Measurements from ENCODE around the gene GGA1. TPM values are rescaled to one million over a fixed set of nuclear protein-coding genes. Genes with fewer than 3 reads are reported as not detected.

Gene GGA1
- total and polyA plus RNA-seq, 2 donors (not counting 1 experiment from before 2014, with no cell fraction given), result 18.0 to 27.9 TPM

DNA sequence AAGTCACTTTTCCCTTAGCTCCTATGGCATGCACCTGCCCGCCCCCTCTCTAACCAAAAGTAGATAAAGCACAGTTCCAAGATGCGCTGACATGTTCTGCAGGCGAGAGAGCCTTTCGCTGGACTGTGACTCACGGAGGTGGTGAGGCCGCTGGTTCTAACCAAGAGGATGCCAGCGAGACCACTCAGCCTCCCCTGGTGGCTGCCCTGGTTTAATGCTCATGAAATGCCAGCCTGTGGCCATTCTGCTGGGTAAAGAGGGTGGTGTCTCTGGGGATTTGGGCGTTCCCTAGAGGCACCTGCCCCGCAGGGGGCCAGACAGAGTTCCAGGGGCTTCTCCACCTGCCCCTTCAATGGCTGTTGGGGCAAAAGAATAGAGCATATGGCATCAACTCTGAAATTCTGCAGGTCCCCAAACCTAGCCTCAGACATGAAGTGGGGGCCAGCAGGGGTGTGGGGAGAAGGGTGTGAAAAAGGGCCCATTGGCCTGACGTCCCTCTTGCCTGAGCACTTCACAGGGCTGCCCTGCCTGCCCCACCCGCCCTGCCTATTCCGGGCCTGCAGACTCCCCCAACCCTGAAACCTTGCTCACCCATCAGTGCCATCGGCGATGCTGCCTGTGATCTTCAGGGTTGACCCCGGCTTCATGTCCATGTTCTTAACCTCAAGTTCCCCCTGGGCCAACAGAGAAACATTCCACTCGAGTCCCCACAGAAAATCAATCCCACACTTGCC is 37.2 kb upstream of the GGA1 start:
- TF ChIP-seq, protein P1, sequence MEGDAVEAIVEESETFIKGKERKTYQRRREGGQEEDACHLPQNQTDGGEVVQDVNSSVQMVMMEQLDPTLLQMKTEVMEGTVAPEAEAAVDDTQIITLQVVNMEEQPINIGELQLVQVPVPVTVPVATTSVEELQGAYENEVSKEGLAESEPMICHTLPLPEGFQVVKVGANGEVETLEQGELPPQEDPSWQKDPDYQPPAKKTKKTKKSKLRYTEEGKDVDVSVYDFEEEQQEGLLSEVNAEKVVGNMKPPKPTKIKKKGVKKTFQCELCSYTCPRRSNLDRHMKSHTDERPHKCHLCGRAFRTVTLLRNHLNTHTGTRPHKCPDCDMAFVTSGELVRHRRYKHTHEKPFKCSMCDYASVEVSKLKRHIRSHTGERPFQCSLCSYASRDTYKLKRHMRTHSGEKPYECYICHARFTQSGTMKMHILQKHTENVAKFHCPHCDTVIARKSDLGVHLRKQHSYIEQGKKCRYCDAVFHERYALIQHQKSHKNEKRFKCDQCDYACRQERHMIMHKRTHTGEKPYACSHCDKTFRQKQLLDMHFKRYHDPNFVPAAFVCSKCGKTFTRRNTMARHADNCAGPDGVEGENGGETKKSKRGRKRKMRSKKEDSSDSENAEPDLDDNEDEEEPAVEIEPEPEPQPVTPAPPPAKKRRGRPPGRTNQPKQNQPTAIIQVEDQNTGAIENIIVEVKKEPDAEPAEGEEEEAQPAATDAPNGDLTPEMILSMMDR (conservative IDR thresholded peaks at IDR 0.05 in 1 of 2, IDR thresholded peaks at IDR 0.05 in 1 of 2; ENCODE audit: low read depth in 1 of 2, low read length in 2 of 2), result no peak
- no peak for TF ChIP-seq EZH2 (IDR thresholded peaks at IDR 0.05; ENCODE audit: low read length, missing control alignments)
- Histone ChIP-seq H4K20me1 (ENCODE audit: control insufficient read depth, extremely low read depth, insufficient read depth, low read length) (no peaks in the 10 kb centered on the region), H3K4me1 (ENCODE audit: control insufficient read depth, extremely low read depth, insufficient read depth, low read length) (peaks cover 5% of the 10 kb centered on the region), H3K36me3 (ENCODE audit: control insufficient read depth, insufficient read depth, low read length) (peaks cover 19% of the 10 kb centered on the region), H3K79me2 (ENCODE audit: control insufficient read depth, insufficient read depth, low read length) (peaks cover 12% of the 10 kb centered on the region), H3K9me3 (ENCODE audit: control insufficient read depth, insufficient read depth, low read depth, low read length) (no peaks in the 10 kb centered on the region), H3K4me2 (ENCODE audit: extremely low read depth, insufficient read depth, low read length) (no peak overlapping the region), H2AFZ (ENCODE audit: low read length) (no peak overlapping the region), H3K4me3 (replicated peaks in 1 of 4; ENCODE audit: control extremely low read depth in 1 of 4, insufficient read depth in 1 of 4, low read depth in 3 of 4, low read length in 4 of 4) (no peak overlapping the region), H3K27me3 (ENCODE audit: control insufficient read depth, insufficient read depth, low read length) (no peaks in the 10 kb centered on the region), H3K27ac (ENCODE audit: insufficient read depth, low read length) (no peak overlapping the region), H3K9ac (ENCODE audit: insufficient read depth, low read length) (no peak overlapping the region)
- peak in 1 of 2 donors; percentile 65 for DNase-seq (ENCODE audit: low read depth in 2 of 2)

DNA sequence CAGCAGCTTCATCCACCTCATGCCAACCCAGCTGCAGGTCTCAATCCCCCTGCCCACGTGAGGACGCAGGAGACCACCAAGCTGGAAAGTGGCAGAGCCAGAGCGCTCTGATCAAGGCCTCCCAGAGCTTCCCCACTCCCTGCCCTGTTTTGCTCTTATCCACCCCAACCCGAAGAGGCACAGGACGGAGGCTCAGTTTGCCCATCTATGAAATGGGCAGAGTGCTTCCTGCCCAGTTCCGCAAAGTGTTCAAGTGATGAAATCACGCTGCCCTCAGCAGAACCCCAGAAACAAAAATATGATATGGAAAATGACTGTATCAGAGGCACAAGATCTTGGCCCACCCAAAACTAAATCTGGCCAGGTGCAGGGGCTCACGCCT is 36.7 kb upstream of the GGA1 start:
- Histone ChIP-seq H3K79me2 (ENCODE audit: control insufficient read depth, insufficient read depth, low read length) (peaks cover 8% of the 10 kb centered on the region), H3K4me1 (ENCODE audit: control insufficient read depth, extremely low read depth, insufficient read depth, low read length) (peaks cover 2% of the 10 kb centered on the region), H3K9me3 (ENCODE audit: control insufficient read depth, insufficient read depth, low read depth, low read length) (no peaks in the 10 kb centered on the region), H2AFZ (ENCODE audit: low read length) (no peak overlapping the region), H3K9ac (ENCODE audit: insufficient read depth, low read length) (no peak overlapping the region), H3K27me3 (ENCODE audit: control insufficient read depth, insufficient read depth, low read length) (no peaks in the 10 kb centered on the region), H3K4me3 (replicated peaks in 1 of 4; ENCODE audit: control extremely low read depth in 1 of 4, insufficient read depth in 1 of 4, low read depth in 3 of 4, low read length in 4 of 4) (no peak overlapping the region), H3K4me2 (ENCODE audit: extremely low read depth, insufficient read depth, low read length) (no peak overlapping the region), H3K27ac (ENCODE audit: insufficient read depth, low read length) (no peak overlapping the region), H3K36me3 (ENCODE audit: control insufficient read depth, insufficient read depth, low read length) (peaks cover 15% of the 10 kb centered on the region), H4K20me1 (ENCODE audit: control insufficient read depth, extremely low read depth, insufficient read depth, low read length) (no peaks in the 10 kb centered on the region)
- DNase-seq (ENCODE audit: low read depth in 2 of 2), result no peak
- TF ChIP-seq, protein P1 (conservative IDR thresholded peaks at IDR 0.05 in 1 of 2, IDR thresholded peaks at IDR 0.05 in 1 of 2; ENCODE audit: low read depth in 1 of 2, low read length in 2 of 2), result no peak
- no peak for TF ChIP-seq EZH2 (IDR thresholded peaks at IDR 0.05; ENCODE audit: low read length, missing control alignments)

DNA sequence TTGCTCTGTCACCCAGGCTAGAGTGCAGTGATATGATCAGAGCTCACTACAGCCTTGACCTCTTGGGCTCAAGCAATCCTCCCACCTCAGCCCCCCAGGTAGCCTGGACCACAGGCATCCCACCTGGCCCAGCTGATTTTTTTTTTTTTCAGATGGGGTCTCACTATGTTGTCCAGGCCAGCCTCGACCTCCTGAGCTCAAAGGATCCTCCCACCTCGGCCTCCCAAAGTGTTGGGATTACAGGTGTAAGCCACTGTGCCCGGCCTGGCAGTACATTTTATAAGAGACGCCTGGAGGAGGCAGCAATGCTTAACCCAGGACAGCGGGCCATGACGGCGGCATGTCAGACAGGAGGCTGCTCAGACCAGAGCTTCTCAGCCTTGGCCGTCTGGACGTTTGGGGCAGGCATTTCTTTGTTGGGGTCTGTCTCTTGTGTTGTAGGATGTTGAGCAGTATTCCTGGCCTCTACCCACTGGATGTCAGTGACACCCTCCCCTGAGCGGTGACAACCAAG is 33.1 kb upstream of the GGA1 start:
- no peaks in the 10 kb centered on the region for H3K9me3 ChIP-seq (ENCODE audit: control insufficient read depth, insufficient read depth, low read depth, low read length)
- no peak overlapping the region for H3K4me2 ChIP-seq (ENCODE audit: extremely low read depth, insufficient read depth, low read length)
- H3K9ac ChIP-seq (ENCODE audit: insufficient read depth, low read length), result no peak overlapping the region
- no peak overlapping the region for H2AFZ ChIP-seq (ENCODE audit: low read length)
- no peaks in the 10 kb centered on the region for H3K27me3 ChIP-seq (ENCODE audit: control insufficient read depth, insufficient read depth, low read length)
- no peak for TF ChIP-seq EZH2 (IDR thresholded peaks at IDR 0.05; ENCODE audit: low read length, missing control alignments)
- TF ChIP-seq, protein P1 (conservative IDR thresholded peaks at IDR 0.05 in 1 of 2, IDR thresholded peaks at IDR 0.05 in 1 of 2; ENCODE audit: low read depth in 1 of 2, low read length in 2 of 2), result no peak
- peaks cover 2% of the 10 kb centered on the region for H3K4me1 ChIP-seq (ENCODE audit: control insufficient read depth, extremely low read depth, insufficient read depth, low read length)
- no peak for DNase-seq (ENCODE audit: low read depth in 2 of 2)
- H3K79me2 ChIP-seq (ENCODE audit: control insufficient read depth, insufficient read depth, low read length), result no peaks in the 10 kb centered on the region
- H3K4me3 ChIP-seq (replicated peaks in 1 of 4; ENCODE audit: control extremely low read depth in 1 of 4, insufficient read depth in 1 of 4, low read depth in 3 of 4, low read length in 4 of 4), result no peak overlapping the region
- peaks cover 1% of the 10 kb centered on the region for H3K36me3 ChIP-seq (ENCODE audit: control insufficient read depth, insufficient read depth, low read length)
- H3K27ac ChIP-seq (ENCODE audit: insufficient read depth, low read length), result no peak overlapping the region
- no peaks in the 10 kb centered on the region for H4K20me1 ChIP-seq (ENCODE audit: control insufficient read depth, extremely low read depth, insufficient read depth, low read length)
